ENCODE measurements around the gene SDR42E2.

GRCh38 chr16:22183901-22184614, 21.8 kb downstream of the SDR42E2 start:
- TF ChIP-seq, protein P1, sequence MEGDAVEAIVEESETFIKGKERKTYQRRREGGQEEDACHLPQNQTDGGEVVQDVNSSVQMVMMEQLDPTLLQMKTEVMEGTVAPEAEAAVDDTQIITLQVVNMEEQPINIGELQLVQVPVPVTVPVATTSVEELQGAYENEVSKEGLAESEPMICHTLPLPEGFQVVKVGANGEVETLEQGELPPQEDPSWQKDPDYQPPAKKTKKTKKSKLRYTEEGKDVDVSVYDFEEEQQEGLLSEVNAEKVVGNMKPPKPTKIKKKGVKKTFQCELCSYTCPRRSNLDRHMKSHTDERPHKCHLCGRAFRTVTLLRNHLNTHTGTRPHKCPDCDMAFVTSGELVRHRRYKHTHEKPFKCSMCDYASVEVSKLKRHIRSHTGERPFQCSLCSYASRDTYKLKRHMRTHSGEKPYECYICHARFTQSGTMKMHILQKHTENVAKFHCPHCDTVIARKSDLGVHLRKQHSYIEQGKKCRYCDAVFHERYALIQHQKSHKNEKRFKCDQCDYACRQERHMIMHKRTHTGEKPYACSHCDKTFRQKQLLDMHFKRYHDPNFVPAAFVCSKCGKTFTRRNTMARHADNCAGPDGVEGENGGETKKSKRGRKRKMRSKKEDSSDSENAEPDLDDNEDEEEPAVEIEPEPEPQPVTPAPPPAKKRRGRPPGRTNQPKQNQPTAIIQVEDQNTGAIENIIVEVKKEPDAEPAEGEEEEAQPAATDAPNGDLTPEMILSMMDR (IDR thresholded peaks at IDR 0.05) = no peak
- TF ChIP-seq POLR2A (IDR thresholded peaks at IDR 0.05) (no peak), POLR2AphosphoS5 (IDR thresholded peaks at IDR 0.05) (no peak)
